Neural cell (in vitro differentiated cells): ENCODE data around the gene GABRB2. TPM values are rescaled to one million over a fixed set of nuclear protein-coding genes. Genes with fewer than 3 reads are reported as not detected.

Experiments
- H2AFZ ChIP-seq: fragments of 200-600, 300-800 bp; sonication (generic), shearing (Covaris generic); 2 replicates; pipeline ENCODE4 v1.6.0; 2014; ENCODE audit warnings: low read depth, mild to moderate bottlenecking, antibody characterized with exemption, low read length, moderate library complexity
- H3F3A ChIP-seq: fragments of 200-600 bp; shearing (Covaris generic); 2 replicates; pipeline ENCODE4 v1.6.1; 2016; ENCODE audit warnings: mild to moderate bottlenecking, moderate library complexity, mixed read lengths, antibody characterized with exemption, low read length; ENCODE audit not compliant: insufficient read depth, poor library complexity, severe bottlenecking
- H3K27ac ChIP-seq: fragments of 200-600, 300-800 bp; sonication (generic), shearing (Covaris generic); 2 replicates; pipeline ENCODE4 v1.5.1; 2014; ENCODE audit warnings: mild to moderate bottlenecking, low read length, moderate library complexity
- H3K27me3 ChIP-seq: fragments of 300-800, 200-600 bp; sonication (generic), shearing (Covaris generic); 2 replicates; pipeline ENCODE4 v1.6.0; 2014; ENCODE audit warnings: mild to moderate bottlenecking, low read depth, low read length, moderate library complexity; ENCODE audit not compliant: insufficient read depth
- H3K36me3 ChIP-seq: fragments of 300-800, 200-600 bp; sonication (generic), shearing (Covaris generic); 2 replicates; pipeline ENCODE4 v1.5.1; 2014; ENCODE audit warnings: mild to moderate bottlenecking, antibody characterized with exemption, low read length, moderate library complexity; ENCODE audit not compliant: insufficient read depth
- H3K4me2 ChIP-seq: fragments of 300-800, 200-600 bp; sonication (generic), shearing (Covaris generic); 2 replicates; pipeline ENCODE4 v1.6.0; 2014; ENCODE audit warnings: mild to moderate bottlenecking, low read length
- H3K4me3 ChIP-seq: fragments of 300-800, 200-600 bp; sonication (generic), shearing (Covaris generic); 2 replicates; pipeline ENCODE4 v1.5.1; 2014; ENCODE audit warnings: mild to moderate bottlenecking, low read length, moderate library complexity
- H3K79me2 ChIP-seq: fragments of 200-600 bp; shearing (Covaris generic); replicated peaks from 2 replicates; pipeline ENCODE4 v1.6.0; 2014; ENCODE audit warnings: mild to moderate bottlenecking, low read length, moderate library complexity; ENCODE audit not compliant: insufficient read depth
- H3K9ac ChIP-seq: fragments of 300-800, 200-600 bp; sonication (generic), shearing (Covaris generic); 2 replicates; pipeline ENCODE4 v1.6.1; 2016; ENCODE audit warnings: mild to moderate bottlenecking, low read length, mixed read lengths
- H3K9me2 ChIP-seq: fragments of 200-600 bp; shearing (Covaris generic); 2 replicates; pipeline ENCODE4 v1.6.1; 2016; ENCODE audit warnings: mild to moderate bottlenecking, low read length, mixed read lengths; ENCODE audit not compliant: insufficient read depth
- H3K9me3 ChIP-seq: fragments of 200-600, 300-800 bp; sonication (generic), shearing (Covaris generic); 2 replicates; pipeline ENCODE4 v1.6.1; 2016; ENCODE audit warnings: mild to moderate bottlenecking, mixed run types, low read length, moderate library complexity, mixed read lengths
- H4K20me1 ChIP-seq: fragments of 200-600 bp; shearing (Covaris generic); 2 replicates; pipeline ENCODE4 v1.6.1; 2016; ENCODE audit warnings: mild to moderate bottlenecking, mixed run types; ENCODE audit not compliant: insufficient read depth
- CTCF ChIP-seq: fragments of 450-650 bp; IDR thresholded peaks from 2 replicates; pipeline ENCODE4 v1.5.1; 2014; ENCODE audit warnings: antibody characterized with exemption, mild to moderate bottlenecking, moderate library complexity; ENCODE audit not compliant: poor library complexity, severe bottlenecking
- EP300 ChIP-seq: fragments of 450-650 bp; conservative IDR thresholded peaks from 2 replicates; pipeline ENCODE4 v1.6.1; 2014; ENCODE audit warnings: antibody characterized with exemption, mild to moderate bottlenecking, moderate library complexity; ENCODE audit not compliant: poor library complexity, severe bottlenecking
- EZH2 ChIP-seq: fragments of 200-600, 300-800 bp; shearing (Covaris generic), sonication (generic); IDR thresholded peaks from 2 replicates; pipeline ENCODE4 v1.6.1; 2014; ENCODE audit warnings: antibody characterized with exemption, low read length, borderline replicate concordance, mild to moderate bottlenecking; ENCODE audit not compliant: insufficient read depth, poor library complexity, severe bottlenecking
- MXI1 ChIP-seq: fragments of 450-650 bp; conservative IDR thresholded peaks from 2 replicates; pipeline ENCODE4 v1.6.1; 2014; ENCODE audit warnings: antibody characterized with exemption, mild to moderate bottlenecking; ENCODE audit not compliant: poor library complexity, severe bottlenecking
- POLR2AphosphoS5 ChIP-seq: IDR thresholded peaks from 2 replicates; pipeline ENCODE4 v1.6.1; 2012
- RAD21 ChIP-seq: fragments of 450-650 bp; conservative IDR thresholded peaks from 2 replicates; pipeline ENCODE4 v1.6.1; 2014; ENCODE audit warnings: antibody characterized with exemption, mild to moderate bottlenecking, moderate library complexity
- REST ChIP-seq: IDR thresholded peaks from 2 replicates; pipeline ENCODE4 v1.6.1; 2012; ENCODE audit warnings: borderline replicate concordance
- SMC3 ChIP-seq: fragments of 450-650 bp; conservative IDR thresholded peaks from 2 replicates; pipeline ENCODE4 v1.6.1; 2014; ENCODE audit warnings: antibody characterized with exemption, mild to moderate bottlenecking, moderate library complexity; ENCODE audit not compliant: poor library complexity
- TAF1 ChIP-seq: IDR thresholded peaks from 2 replicates; pipeline ENCODE4 v1.6.1; 2012; ENCODE audit warnings: low read depth
- polyA plus RNA-seq: library from polyadenylated mRNA; depleted of rRNA; stranded (reverse); fragments of >200 nt; gene quantifications from 2 replicates; pipeline ENCODE4 v1.2.3, GENCODE V29; 2014

The GABRB2 gene
- polyA plus RNA-seq, 1 donor from 2014 or later = 106 TPM

DNA sequence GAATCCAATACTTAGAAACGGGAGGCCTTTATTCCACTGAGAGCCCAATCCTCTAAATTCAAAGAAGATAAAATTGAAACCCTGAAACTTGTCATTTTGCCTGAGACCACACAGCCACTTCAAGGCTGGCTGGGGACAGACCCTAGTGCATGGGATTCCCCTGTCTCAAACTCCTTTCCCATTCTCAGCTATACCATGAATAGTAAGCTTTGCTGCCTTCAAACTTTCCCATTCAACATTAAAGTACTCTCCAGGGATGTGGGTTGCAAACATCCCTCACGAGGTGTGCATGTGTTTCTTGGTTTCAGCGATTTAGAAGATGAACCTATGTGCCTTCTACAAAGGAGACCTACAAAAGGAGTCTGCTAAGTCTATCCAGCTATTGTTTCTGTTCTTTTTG lies 64.6 kb downstream of the GABRB2 start:
- Histone ChIP-seq H3K27ac (no peak overlapping the region), H3K36me3 (no peaks in the 10 kb centered on the region), H3K4me3 (no peak overlapping the region), H3K9me3 (no peaks in the 10 kb centered on the region), H2AFZ (no peak overlapping the region), H3K27me3 (no peaks in the 10 kb centered on the region), H3K4me2 (no peak overlapping the region), H3K9me2 (no peaks in the 10 kb centered on the region), H4K20me1 (no peaks in the 10 kb centered on the region), H3K79me2 (no peaks in the 10 kb centered on the region), H3K9ac (no peak overlapping the region), H3F3A (no peaks in the 10 kb centered on the region)
- TF ChIP-seq RAD21 (no peak), TAF1 (no peak), SMC3 (no peak), REST (no peak), CTCF (no peak), MXI1 (no peak), POLR2AphosphoS5 (no peak), EP300 (no peak), EZH2 (no peak)

DNA sequence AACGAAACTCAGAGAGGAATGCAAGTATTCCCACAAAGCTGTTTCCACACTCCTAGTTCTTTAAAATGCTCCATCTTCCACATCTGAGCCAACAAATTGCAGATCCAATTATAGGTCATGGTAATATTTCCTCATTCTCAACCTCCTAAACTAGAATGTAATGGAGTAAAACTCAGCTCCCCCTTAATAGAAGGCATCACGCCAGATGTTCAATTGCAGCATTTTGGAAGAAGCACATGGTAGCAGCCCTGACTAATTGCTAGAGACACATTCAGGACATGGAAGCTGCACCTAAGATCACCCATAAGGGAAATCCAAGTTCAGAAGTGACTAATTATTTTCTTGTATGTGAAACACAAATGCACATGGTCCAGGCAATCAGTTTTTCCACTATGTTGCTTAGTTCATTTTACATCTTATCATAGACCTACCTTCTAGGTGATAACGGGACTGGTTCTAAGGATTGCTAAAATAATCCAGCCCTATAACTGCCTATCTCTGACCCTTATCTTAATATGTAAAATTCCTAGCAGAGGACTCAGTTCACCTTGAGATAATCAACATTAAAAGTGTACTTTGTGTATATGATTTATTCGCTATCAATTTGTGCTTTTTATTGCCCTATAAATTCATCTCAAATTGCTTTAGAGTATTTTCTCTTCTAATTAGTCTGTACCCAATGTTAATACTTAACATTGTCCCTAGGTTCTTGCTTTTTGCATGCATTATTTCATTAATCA lies 75.1 kb downstream of the GABRB2 start:
- no peak overlapping the region for H3K4me2 ChIP-seq
- H3K9ac ChIP-seq = no peak overlapping the region
- no peak overlapping the region for H3K4me3 ChIP-seq
- H4K20me1 ChIP-seq = no peaks in the 10 kb centered on the region
- H3K27ac ChIP-seq = no peak overlapping the region
- no peaks in the 10 kb centered on the region for H3F3A ChIP-seq
- no peaks in the 10 kb centered on the region for H3K36me3 ChIP-seq
- H3K27me3 ChIP-seq = no peaks in the 10 kb centered on the region
- no peaks in the 10 kb centered on the region for H3K79me2 ChIP-seq
- H3K9me2 ChIP-seq = no peaks in the 10 kb centered on the region
- no peak for TF ChIP-seq TAF1
- TF ChIP-seq EZH2 = no peak
- H3K9me3 ChIP-seq = peaks cover 3% of the 10 kb centered on the region
- H2AFZ ChIP-seq = no peak overlapping the region

- no peaks in the 10 kb centered on the region for H3K79me2 ChIP-seq
- no peak overlapping the region for H2AFZ ChIP-seq
- H3K9me2 ChIP-seq = no peaks in the 10 kb centered on the region
- no peak overlapping the region for H3K4me3 ChIP-seq
- H3K27me3 ChIP-seq = no peaks in the 10 kb centered on the region
- no peaks in the 10 kb centered on the region for H4K20me1 ChIP-seq
- no peak overlapping the region for H3K4me2 ChIP-seq
- no peak overlapping the region for H3K27ac ChIP-seq
- TF ChIP-seq EP300 (no peak), SMC3 (no peak), EZH2 (no peak), MXI1 (no peak), RAD21 (no peak), REST (no peak), TAF1 (no peak), CTCF (no peak), POLR2AphosphoS5 (no peak)
- no peaks in the 10 kb centered on the region for H3K36me3 ChIP-seq
- H3F3A ChIP-seq = no peaks in the 10 kb centered on the region
- H3K9me3 ChIP-seq = no peaks in the 10 kb centered on the region
- H3K9ac ChIP-seq = no peak overlapping the region
These were observed 78.8 kb downstream of the GABRB2 start for GRCh38 chr5:161467703-161468102.
